Dermis microvascular lymphatic vessel endothelial cell (primary cell): ENCODE data around the gene TUBB8. TPM values are rescaled to one million over a fixed set of nuclear protein-coding genes. Genes with fewer than 3 reads are reported as not detected.
"Not testable (repeated sequence)": the region's sequence is repeated elsewhere in the genome, so short reads cannot be mapped to it uniquely, and the experiment has no call there.

ENCODE experiments used
- DNase-seq, 2 donors: peaks; one replicate each; pipeline versions ENCODE4 v3.0.0 to v3.0.0-alpha.2; 2010; ENCODE audit warnings: low read depth in 2 of 2
- total RNA-seq: library from RNA; depleted of rRNA; stranded (reverse); fragments of >200 nt; gene quantifications from 2 replicates; pipeline ENCODE4 v1.2.1, GENCODE V29; 2014

Gene TUBB8
- total RNA-seq, 1 donor from 2014 or later: not detected

DNA sequence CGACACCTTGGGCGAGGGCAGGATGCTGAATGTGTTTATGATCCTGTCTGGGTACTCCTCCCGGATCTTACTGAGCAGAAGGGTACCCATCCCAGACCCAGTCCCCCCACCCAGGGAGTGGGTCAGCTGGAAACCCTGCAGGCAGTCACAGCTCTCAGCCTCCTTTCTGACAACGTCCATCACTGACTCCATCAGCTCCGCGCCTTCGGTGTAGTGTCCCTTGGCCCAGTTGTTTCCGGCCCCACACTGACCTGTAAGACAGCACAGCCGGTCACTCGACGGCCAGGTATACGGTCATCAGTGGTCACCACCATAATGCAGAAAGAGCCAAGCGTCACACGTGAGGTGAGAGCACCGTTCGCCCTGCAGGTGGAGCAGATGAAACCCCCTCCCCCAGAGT, 1.2 kb downstream of the TUBB8 start:
- not testable (repeated sequence) for DNase-seq

- DNase-seq: not testable (repeated sequence)
Measured at GRCh38 chr10:13315-13635, 35.8 kb downstream of the TUBB8 start.

DNA sequence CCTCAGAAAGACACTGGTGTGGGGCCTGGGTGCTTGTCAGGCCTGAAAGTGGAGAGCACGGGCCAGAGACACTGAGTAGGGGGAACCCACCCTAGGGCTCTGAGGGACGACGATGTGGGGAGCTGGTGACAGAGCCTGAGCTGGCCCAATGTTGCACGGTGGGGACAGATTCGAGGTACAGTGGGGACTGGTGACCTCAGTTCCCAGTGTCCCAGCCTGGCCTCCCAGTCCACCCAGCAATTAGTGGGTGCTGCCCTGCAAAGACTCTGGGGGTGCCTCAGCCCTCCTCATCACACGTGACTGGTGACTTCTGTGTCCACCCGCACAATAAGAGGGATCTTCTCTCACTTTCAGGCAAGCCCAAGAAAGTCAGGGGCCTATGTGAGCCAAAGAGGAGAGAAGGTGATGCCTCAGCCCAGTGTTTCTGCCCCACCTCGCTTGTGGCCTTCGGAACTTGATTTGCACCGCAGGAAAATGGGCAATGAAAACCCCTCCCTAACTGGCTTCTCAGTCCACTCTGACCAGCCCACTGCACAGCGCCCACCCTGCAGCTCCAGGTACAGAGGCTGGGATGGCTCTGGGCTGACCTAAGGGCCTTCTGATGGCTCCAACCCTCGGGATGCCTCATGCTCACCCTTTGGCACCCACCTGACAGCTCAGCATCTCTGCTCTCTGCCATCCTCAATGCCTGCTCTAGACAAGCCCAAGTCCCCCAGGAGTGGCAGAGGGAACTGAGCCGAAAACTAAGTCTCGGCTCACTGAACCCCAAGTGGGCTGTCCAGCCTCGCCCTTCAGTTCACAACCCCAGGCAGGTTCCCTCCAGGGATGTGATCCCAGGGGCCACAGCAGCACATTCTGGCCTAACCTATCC, 36.4 kb downstream of the TUBB8 start:
- DNase-seq: not testable (repeated sequence)

DNA sequence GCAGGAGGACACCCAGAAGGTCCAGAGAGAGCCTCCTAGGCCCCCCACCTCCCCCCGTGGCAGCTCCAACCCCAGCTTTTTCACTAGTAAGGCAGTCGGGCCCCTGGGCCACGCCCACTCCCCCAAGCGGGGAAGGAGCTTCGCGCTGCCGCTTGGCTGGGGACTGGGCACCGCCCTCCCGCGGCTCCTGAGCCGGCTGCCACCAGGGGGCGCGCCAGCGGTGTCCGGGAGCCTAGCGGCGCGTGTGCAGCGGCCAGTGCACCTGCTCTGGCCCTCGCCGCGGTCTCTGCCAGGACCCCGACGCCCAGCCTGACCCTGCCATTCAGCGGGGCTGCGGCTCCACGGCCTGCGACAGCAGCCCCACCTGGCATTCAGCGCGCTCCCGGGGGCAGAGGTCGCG, 37.8 kb downstream of the TUBB8 start:
- DNase-seq: not testable (repeated sequence)

- DNase-seq: not testable (repeated sequence)
Measured at GRCh38 chr10:10261-10971, 38.7 kb downstream of the TUBB8 start.

Other genes with a start within 250 kb of the TUBB8 start
- 36.8 and 46.7 TPM in 2 replicates for gene ZMYND11, start 86.2 kb upstream of the TUBB8 start, total RNA-seq